22Rv1 (cell line): ENCODE results near the gene VSNL1.

Source experiments
- CTCF ChIP-seq: fragments of 450-650 bp; IDR thresholded peaks from 2 replicates; pipeline ENCODE4 v1.5.1; 2017; ENCODE audit warnings: mild to moderate bottlenecking
- ZFX ChIP-seq: fragments of 450-650 bp; IDR thresholded peaks from 2 replicates; pipeline ENCODE4 v1.6.1; 2017; ENCODE audit warnings: antibody characterized with exemption, borderline replicate concordance

GRCh38 chr2:17517481-17518211, 22.9 kb upstream of the VSNL1 start:
- TF ChIP-seq CTCF (no peak), ZFX (no peak)
